Stimulated activated CD4-positive, alpha-beta T cell treated with anti-CD3 and anti-CD28 coated beads, Interleukin-2, amount 100 ng/mL, for 24 hours (primary cell): ENCODE measurements around the gene CYP2S1.
"Not testable (repeated sequence)": the region's sequence is repeated elsewhere in the genome, so short reads cannot be mapped to it uniquely, and the experiment has no call there.

ENCODE experiments used
- DNase-seq, 2 donors: peaks; one replicate each; pipeline ENCODE4 v3.0.0-alpha.2; 2020

The CYP2S1 gene, protein sequence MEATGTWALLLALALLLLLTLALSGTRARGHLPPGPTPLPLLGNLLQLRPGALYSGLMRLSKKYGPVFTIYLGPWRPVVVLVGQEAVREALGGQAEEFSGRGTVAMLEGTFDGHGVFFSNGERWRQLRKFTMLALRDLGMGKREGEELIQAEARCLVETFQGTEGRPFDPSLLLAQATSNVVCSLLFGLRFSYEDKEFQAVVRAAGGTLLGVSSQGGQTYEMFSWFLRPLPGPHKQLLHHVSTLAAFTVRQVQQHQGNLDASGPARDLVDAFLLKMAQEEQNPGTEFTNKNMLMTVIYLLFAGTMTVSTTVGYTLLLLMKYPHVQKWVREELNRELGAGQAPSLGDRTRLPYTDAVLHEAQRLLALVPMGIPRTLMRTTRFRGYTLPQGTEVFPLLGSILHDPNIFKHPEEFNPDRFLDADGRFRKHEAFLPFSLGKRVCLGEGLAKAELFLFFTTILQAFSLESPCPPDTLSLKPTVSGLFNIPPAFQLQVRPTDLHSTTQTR

DNA sequence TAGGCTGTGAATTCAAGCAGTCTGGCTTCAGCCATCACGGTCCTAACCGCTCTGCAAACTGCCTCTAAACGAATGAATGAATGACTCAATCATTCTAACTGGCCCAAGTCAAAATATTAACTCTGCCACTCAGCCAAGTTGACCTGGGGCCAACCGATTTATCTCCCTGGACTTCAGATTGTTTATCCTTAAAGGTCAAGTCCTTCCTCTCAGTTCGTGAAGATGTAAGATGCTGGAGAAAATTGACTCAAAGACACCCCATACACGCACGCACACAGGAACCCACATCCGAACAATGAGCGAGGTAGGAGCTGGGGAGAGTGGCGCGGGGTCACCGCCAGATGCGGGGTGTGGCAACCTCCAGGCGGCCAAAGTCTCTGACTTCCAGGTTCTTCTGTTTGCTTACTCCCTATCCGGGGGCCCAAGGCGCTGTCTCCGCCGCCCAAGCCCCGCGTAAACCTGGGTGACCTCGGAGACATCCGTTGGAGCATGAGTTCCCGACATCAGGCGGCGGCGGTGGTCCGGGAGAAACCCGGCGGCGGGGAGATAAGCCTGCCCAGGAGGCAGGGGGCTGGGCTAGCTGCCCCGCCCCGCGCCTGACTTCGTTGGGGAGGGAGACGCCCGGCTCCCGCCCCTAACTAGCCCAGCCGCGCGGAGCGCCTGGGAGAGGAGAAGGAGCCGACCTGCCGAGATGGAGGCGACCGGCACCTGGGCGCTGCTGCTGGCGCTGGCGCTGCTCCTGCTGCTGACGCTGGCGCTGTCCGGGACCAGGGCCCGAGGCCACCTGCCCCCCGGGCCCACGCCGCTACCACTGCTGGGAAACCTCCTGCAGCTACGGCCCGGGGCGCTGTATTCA lies at the start of gene CYP2S1:
Gene CYP2S1, plus strand, starts transcription at position 646 of the 856 bp plus-strand sequence. Its CDS starts 46 bp downstream, at position 692.
- peak; percentile 25 to 32 for DNase-seq

DNA sequence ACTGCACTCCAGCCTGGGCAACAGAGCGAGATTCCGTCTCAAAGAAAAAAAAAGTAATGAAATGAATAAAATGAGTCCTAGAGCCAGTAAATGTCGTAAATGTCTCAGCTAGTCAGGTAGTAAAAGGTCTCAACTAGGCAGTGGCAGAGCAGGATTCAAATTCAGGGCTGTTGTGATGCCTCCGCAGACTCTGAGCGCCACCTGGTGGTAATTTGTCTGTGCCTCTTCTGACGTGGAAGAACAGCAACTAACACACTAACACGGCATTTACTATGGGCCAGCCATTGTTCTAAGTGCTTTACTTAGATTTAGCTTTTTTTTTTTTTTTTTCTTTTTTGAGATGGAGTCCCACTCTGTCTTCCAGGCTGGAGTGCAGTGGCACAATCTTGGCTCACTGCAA lies 48.6 kb upstream of the CYP2S1 start:
- peak; percentile 88 to 94 for DNase-seq

DNA sequence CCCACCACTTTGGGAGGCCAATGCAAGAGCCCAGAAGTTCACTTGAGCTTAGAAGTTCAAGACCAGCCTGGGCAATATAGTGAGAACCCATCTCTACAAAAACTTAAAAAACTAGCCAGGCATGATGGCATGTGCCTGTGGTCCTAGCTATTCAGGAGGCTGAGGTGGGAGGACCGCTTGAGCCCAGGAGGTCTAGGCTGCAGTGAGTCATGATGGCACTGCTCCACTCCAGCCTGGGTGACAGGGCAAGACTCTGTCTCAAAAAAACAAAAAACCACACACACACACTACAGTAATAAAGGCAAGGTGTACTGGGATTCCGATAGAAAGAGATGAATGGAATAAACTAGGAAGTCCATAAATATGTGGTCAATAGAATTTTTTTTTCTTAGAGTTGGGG lies 43.2 kb upstream of the CYP2S1 start:
- no peak for DNase-seq

DNA sequence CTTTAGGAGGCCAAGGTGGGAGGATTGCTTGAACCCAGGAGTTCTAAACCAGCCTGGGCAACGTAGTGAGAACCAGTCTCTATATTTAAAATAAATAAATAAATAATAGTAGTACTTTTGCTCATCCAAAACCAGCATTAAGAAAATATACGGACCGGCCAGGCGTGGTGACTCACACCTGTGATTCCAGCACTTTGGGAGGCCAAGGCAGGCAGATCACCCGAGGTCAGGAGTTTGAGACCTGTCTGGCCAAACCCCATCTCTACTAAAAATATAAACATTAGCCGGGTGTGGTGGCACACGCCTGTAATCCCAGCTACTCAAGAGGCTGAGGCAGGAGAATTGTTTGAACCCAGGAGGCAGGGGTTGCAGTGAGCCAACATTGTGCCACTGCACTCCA lies 42.0 kb upstream of the CYP2S1 start:
- DNase-seq, result not testable (repeated sequence)

DNA sequence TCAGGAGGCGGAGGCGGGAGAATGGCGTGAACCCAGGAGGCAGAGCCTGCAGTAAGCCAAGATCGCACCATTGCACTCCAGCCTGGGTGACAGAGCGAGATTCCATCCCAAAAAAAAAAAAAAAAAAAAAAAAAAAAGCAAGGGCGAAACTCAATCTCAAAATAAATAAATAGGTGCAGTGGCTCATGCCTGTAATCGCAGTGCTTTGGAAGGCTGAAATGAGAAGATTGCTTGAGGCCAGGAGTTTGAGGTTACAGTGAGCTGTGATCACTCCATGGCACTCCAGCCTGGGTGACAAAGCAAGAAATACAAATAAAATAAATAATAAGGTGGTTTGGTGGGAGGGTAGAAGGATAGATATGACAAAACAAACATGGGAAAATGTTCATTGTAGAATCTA lies 39.0 kb upstream of the CYP2S1 start:
- no peak for DNase-seq

DNA sequence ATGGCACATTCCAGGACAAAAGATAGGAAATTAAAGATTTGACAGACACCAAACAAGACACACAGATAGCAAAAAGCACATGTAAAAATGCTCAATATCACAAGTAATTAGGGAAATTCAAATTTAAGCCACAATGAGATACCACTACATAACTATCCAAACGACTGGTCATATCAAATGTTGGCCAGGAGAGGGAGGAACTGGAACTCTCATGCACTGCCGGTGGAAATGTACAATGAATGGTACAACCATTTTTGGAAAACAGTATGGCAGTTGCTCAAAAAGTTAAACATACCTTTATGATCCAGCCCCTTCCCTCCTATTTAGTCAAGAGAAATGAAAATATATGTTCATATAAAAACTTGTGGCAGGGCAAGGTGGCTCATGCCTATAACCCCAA lies 36.8 kb upstream of the CYP2S1 start:
- DNase-seq, result no peak

DNA sequence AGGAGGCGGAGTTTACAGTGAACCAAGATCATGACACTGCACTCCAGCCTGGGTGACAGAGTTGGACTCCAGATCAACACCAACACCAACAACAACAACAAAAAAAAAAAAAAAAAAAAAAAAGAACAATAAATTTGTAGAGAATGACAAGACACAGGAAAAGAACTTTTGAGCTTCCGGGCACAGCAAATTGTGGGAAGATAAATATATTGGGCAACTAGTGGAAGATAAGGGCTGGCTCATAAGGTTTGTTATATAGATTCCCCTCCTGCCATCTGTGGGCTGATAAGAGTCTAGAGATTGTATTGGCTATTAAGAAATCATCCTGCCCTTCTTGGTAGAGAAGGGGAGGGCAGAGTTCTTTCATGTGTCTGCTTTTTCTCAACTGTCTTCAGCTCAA lies 33.1 kb upstream of the CYP2S1 start:
- no peak for DNase-seq

DNA sequence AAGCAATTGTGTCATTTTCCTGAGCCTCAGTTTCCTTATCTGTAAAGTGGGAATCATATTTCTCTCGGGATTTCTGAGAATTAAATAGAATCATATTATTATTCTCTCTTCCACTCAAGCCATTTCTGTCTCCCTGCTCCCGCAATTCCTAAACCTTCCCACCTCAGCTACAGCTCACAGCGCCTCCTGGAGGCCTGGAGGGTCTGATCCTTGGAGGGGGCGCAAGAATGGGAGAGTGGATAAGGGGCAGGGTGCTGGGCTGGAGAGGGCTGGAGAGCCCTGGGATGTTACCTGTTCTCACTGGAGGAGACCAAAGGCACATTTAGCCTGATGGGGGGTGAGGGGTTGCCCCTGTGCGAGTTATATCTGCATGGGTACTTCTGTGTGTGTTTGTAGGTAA lies 31.1 kb upstream of the CYP2S1 start:
- DNase-seq, result no peak

DNA sequence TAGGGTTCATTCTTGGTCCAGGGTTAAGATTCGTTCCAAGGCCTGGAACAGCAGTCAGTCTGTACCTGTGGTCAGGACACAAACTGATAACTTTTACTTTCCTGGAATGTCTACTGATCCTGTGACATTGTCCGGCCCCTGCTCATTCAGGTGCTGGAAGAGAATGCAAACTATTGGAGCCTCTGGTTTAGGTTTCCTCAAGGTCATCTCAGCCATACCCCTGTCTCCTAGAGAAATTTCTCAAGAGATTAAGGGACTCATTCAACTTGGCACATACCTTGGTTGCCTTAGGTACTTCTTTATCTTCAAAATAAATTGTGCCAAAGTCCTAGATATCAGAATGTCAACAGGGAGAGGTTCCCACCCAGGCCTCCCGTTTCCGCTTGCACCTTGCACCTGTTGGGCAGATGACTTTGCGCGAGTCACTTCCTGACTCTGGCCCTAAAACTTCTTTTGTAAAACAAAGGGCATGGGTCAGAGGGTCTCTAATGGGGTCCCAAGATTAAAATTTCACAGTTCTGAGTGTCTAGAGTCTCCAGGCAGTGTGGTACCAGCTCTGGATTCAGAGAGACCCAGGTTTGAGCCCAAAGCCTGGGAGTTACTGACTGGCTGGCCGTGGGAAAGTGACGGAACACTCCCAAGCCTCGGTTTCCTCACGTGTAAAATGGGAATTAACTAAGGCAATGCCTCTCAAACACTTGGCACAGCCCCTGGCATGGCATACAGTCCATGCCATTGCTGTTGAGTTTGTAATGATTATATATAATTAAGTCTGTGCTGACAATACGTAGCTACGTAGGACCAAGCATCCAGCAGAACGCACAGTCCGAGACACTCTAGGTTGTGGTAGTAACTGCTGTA lies 25.8 kb upstream of the CYP2S1 start:
- DNase-seq, result no peak

DNA sequence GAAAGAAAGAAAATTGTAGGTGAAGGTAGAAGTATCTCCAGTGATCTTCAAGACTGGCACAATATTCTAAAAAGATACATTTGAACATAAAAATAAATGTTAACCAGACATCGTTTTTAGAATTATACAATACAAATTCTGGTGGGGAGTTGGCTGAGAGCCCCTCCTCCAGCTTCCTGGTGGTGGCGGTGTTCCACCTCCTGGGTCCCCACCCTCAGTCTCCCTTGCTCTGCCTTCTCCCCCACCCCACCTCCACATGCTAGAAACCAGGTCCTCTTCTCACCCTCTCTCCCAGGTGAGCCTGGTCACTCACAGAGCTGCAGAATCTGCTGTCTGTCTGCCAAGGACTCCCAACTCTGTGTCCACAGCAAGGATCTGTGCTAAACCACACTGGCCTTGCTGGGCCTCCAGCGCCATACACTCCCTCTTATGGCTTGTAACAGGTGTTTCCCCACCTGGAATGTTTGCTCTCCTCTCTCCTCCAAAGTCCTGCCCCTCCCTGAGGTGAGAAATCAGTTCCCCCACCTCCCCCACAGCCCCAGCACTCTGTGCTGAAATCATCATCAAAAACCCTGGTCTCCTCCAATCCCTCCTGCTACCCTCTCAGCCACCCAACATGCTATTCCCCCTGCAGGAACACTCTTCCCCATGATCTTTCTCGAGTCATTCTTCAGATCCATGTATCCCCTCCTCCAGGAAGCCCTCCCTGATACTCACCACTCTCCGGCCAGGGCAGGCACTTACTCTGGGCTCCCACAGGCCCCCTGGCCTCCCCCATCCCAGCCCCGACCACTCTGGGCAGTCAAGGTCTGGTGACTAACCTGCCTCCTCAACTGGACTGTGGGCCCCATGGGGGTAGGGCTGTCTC lies 20.5 kb upstream of the CYP2S1 start:
- no peak for DNase-seq

DNA sequence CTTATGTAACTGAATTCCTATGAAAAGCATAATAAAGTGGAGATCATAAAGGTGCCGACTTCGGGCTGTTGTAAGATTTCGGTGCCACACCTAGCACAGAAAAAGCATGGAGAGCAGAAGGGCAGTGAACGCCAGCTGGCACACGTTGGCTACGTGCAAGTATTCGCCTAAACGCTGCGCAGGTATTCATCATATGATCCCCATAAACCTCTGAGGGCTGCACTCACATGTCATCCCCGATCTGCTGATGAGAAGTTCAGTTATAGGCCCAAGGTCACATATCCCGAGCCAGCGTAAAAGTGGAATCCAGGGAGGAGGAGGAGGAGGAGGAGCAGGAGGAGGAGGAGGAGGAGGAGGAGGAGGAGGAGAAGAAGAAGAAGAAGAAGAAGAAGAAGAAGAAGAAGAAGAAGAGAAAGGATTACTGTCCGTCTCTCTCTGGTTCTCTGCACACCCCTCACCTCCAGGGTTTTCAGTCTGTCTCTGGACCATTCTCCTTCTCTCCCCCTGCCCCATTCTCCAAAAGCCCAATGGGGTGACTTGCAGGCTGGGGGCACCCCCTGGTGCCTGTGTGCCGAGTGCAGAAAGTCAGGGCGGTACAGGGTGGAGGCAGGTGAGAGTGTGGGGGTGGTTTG lies 18.6 kb upstream of the CYP2S1 start:
- no peak for DNase-seq

DNA sequence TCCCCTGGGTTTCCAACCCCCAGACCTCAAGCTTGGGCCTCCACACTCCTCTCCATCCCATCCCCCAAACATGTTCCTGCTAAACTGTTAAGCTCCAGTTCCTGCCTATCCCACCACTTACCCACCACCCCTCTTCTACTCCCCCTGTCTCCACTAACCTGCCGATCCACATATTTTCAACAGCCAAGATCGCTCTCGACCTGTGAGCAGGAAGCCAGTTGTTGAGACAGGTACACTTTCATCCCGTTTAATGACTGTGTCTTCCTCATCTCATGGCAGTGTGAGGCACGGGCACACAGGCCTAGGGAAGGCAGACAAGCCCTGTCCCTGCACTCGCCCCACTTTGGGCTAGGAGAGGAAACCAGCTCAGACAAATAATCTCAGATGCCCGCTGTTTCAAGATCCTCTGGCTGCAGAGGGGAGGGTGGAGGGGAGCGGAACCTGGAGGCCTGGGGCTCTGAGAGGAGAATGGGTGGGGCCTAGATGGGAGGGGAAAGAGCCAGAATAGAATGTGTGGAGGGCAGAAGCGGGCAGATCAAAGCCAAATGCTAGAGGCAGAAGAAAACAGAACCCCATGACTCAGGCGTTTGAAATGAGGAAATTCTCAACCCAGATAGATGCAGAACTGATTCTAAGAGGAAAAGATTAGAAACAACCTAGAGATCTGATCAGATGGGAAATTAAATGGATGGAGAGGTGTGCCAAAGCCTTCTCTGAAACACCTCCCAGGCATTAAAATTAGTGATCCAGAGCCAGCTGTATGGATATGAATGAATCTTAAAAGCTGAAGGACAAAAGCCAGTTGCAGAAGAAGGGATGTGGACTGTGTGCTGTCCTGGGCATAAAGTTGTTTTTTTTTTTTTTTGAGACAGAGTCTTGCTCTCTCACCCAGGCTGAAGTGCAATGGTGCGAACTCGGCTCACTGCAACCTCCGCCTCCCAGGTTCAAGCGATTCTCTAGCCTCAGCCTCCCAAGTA lies 16.9 kb upstream of the CYP2S1 start:
- peak; percentile 42 to 43 for DNase-seq

DNA sequence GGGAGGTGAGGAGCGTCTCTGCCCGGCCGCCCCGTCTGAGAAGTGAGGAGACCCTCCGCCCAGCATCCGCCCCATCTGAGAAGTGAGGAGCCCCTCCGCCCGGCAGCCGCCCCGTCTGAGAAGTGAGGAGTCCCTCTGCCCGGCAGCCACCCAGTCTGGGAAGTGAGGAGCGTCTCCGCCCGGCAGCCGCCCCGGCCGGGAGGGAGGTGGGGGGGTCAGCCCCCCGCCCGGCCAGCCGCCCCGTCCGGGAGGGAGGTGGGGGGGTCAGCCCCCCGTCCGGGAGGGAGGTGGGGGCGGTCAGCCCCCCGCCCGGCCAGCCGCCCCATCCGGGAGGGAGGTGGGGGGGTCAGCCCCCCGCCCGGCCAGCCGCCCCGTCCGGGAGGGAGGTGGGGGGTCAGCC lies 12.8 kb upstream of the CYP2S1 start:
- not testable (repeated sequence) for DNase-seq

DNA sequence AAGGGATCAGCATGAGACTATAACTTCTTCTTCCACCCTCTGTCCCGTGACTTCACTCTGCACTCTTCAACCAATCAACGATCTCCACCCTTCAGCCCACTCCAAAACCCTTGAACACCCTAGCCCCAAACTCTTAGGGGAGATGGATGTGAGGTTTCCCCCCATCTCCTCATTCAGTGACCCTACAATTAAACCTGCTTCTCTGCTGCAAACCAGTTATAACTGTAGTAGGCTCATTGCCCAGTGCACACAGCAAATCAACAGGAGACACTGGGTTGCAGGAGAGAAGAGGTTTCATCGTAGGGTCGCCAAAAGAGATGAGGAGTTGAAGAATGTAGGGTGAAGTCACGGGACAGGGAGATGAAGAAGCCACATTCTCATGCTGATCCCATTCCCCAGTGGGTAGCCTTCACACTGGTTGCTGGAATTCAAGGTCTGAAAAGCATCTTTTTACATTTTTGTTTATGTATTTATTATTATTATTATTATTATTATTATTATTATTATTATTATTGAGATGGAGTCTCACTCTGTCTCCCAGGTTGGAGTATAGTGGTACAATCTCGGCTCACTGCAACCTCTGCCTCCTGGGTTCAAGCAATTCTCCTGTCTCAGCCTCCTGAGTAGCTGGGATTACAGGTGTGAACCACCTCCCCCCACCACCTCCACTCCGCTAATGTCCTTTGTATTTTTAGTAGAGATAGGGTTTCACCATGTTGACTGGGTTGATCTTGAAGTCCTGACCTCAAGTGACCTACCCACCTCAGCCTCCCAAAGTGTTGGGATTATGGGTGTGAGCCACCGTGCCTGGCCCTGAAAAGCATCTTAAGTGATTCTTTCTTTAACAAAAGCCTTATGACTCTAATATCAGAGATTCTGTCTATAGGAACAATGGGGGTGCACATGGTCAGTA lies 5.8 kb upstream of the CYP2S1 start:
- no peak for DNase-seq

DNA sequence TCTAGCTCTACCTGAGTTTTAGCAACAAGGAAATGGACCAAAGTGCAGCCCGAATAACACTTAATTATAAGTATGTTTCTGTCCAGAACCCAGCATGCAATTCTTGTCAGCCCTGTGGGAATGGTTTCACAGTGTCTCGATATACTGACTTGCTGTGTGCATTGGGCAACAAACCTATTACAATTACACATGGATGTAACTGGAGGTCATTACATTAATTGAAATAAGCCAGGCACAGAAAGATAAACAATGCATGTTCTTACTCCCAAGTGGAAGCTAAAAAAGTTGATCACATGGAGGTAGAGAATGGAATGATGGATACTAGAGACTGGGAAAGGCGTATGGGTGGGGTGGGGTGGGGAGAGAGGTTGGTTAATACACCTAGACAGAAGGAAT lies 5.1 kb upstream of the CYP2S1 start:
- no peak for DNase-seq

DNA sequence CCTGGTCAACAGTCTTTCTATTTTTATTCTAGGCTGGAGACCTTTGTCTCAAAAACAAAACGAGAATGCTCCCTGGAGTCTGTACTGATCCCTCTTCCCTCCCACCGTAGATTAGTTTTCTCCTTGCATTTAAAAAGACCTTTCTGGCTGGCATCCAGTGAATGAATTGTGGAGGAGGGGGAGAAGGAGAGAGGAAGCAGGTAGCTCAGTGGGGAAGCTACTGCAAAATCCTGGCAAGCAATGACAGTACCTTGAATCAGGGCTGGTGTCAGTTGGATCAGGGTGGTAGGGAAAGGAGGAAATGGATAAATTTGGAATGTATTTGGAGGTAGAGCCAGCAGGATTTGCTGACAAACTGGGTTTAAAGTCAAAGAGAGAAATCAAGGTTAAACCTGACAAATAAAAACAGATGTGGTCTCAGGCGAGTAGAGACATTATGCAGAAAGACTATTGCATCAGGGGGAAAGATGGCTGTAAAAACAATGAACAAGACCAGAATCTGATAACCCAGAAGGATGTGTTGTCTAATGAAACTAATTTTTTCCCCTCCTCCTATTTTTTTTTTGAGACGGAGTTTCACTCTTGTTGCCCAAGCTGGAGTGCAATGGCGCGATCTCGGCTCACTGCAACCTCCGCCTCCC lies 3.5 kb upstream of the CYP2S1 start:
- DNase-seq, result no peak

DNA sequence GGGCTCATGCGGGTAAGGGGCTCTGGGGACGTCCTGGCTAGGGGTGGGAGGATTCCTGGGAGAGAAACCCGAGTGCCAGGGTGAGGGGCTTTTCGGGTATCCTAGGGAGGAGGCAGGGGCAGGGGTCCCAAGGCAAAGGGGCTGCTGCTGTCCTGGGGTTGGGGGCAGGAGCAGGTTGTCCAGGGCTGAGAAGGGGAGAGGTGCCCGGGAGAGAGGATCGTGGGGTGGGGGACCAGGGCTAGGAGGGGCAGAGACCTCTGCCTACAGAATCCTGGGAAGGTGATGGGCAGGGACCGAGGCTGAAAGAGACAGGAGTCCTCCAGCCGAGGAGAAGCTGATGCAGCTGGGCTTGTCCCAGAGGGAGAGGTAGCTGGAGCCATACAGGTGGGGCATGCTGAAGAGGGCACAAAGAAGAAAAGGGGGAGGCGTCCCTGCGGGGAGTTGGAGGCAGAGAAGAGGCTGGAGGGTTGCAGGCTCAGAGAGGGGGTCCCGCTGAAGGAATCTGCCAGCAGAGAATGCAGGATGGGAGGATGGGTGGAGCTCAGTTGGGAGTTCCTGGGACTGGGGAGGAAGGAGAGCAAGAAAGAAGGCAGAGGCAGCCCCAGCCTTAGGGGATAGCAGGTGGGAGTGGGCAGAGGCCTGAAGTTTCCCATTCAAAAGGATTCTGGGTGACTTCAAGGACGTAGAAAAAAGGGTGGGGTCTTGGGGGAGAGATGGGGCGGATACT lies 574 bp downstream of the CYP2S1 start:
- no peak for DNase-seq

DNA sequence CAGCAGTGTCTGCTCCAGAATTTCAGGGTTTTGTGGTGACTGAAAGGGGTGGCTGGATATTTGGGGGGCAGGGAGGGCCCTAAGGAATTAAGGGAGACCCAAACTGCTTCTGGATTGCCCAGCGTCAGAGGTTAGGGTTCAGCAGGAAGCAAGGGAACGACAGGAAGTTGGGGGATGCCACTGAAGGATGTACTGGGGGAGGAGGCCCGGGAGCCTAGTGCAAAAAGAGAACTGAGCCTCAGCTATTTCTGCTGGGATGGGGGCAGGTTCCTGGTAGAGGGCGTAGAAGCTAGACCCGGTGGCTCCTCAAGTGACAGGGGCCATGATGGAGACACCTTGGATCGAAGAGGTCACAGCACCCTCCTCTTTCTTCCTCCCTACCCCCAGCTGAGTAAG lies 1.1 kb downstream of the CYP2S1 start:
- DNase-seq, result no peak
